GM21390 (cell line): Measurements from ENCODE around the gene RBM17.
A peak's percentile ranks its signal among the peaks of the same experiment; 100 is the strongest.
"Not testable (repeated sequence)": the region's sequence is repeated elsewhere in the genome, so short reads cannot be mapped to it uniquely, and the experiment has no call there.

Experiments used
- ATAC-seq: cut with Tn5 transposase; IDR thresholded peaks from one replicate; pipeline ENCODE4 v1.9.1; 2021; ENCODE audit not compliant: unreplicated experiment

The RBM17 gene

GRCh38 chr10:6134099-6134823 lies 45.4 kb downstream of the RBM17 start:
- ATAC-seq: no peak

GRCh38 chr10:6135039-6135438 lies 46.2 kb downstream of the RBM17 start:
- no peak for ATAC-seq

GRCh38 chr10:6135589-6136168 lies 46.8 kb downstream of the RBM17 start:
- ATAC-seq: no peak

GRCh38 chr10:6136215-6137201 lies 47.7 kb downstream of the RBM17 start:
- peak; percentile 53 for ATAC-seq

GRCh38 chr10:6138456-6138855 lies 49.6 kb downstream of the RBM17 start:
- ATAC-seq: no peak

GRCh38 chr10:6139470-6139869 lies 50.6 kb downstream of the RBM17 start:
- no peak for ATAC-seq

GRCh38 chr10:6140141-6140841 lies 51.5 kb downstream of the RBM17 start:
- ATAC-seq: no peak

GRCh38 chr10:6140965-6141295 lies 52.1 kb downstream of the RBM17 start:
- ATAC-seq: no peak

GRCh38 chr10:6141296-6142151 lies 52.7 kb downstream of the RBM17 start:
- ATAC-seq: peak; percentile 60

GRCh38 chr10:6142186-6142585 lies 53.4 kb downstream of the RBM17 start:
- ATAC-seq: not testable (repeated sequence)

GRCh38 chr10:6142644-6143043 lies 53.8 kb downstream of the RBM17 start:
- ATAC-seq: no peak

GRCh38 chr10:6143181-6143580 lies 54.3 kb downstream of the RBM17 start:
- no peak for ATAC-seq

GRCh38 chr10:6144406-6145165 lies 55.8 kb downstream of the RBM17 start:
- ATAC-seq: peak; percentile 67

- no peak for ATAC-seq
Measured at GRCh38 chr10:6145166-6145987, 56.5 kb downstream of the RBM17 start.

GRCh38 chr10:6146013-6146785 lies 57.4 kb downstream of the RBM17 start:
- ATAC-seq: no peak

- no peak for ATAC-seq
Measured at GRCh38 chr10:6146921-6147320, 58.1 kb downstream of the RBM17 start.

- no peak for ATAC-seq
Measured at GRCh38 chr10:6148251-6148701, 59.4 kb downstream of the RBM17 start.

- no peak for ATAC-seq
Measured at GRCh38 chr10:6148908-6149307, 60.1 kb downstream of the RBM17 start.
